SW480 (cell line): ENCODE results near the gene GPR25.

ENCODE experiments used
- DNase-seq: peaks from one replicate; pipeline ENCODE4 v3.0.0-alpha.2; 2016; ENCODE audit warnings: low spot score

Gene GPR25

GRCh38 chr1:200873116-200873670, 412 bp downstream of the GPR25 start:
- DNase-seq = no peak

- no peak for DNase-seq
These were observed 1.1 kb downstream of the GPR25 start for GRCh38 chr1:200873671-200874397.

- DNase-seq = no peak
These were observed 1.9 kb downstream of the GPR25 start for GRCh38 chr1:200874694-200875093.

- no peak for DNase-seq
These were observed 2.6 kb downstream of the GPR25 start for GRCh38 chr1:200875416-200875815.

GRCh38 chr1:200877010-200877409, 4.2 kb downstream of the GPR25 start:
- no peak for DNase-seq

GRCh38 chr1:200877839-200878551, 5.2 kb downstream of the GPR25 start:
- DNase-seq = no peak

- DNase-seq = no peak
These were observed 7.4 kb downstream of the GPR25 start for GRCh38 chr1:200880212-200880611.

- no peak for DNase-seq
These were observed 10.3 kb downstream of the GPR25 start for GRCh38 chr1:200883118-200883517.

GRCh38 chr1:200885623-200886402, 13.0 kb downstream of the GPR25 start:
- DNase-seq = no peak

- no peak for DNase-seq
These were observed 13.8 kb downstream of the GPR25 start for GRCh38 chr1:200886594-200886993.

- no peak for DNase-seq
These were observed 14.3 kb downstream of the GPR25 start for GRCh38 chr1:200887036-200887435.

- DNase-seq = no peak
These were observed 15.1 kb downstream of the GPR25 start for GRCh38 chr1:200887772-200888348.

GRCh38 chr1:200888349-200888838, 15.6 kb downstream of the GPR25 start:
- peak; percentile 78 for DNase-seq

GRCh38 chr1:200889571-200889970, 16.8 kb downstream of the GPR25 start:
- no peak for DNase-seq

GRCh38 chr1:200890027-200890426, 17.2 kb downstream of the GPR25 start:
- no peak for DNase-seq

GRCh38 chr1:200890818-200891773, 18.3 kb downstream of the GPR25 start:
- DNase-seq = peak; percentile 72

- DNase-seq = peak; percentile 55
These were observed 19.0 kb downstream of the GPR25 start for GRCh38 chr1:200891774-200892157.

GRCh38 chr1:200892546-200892945, 19.8 kb downstream of the GPR25 start:
- no peak for DNase-seq

GRCh38 chr1:200892958-200893357, 20.2 kb downstream of the GPR25 start:
- no peak for DNase-seq

GRCh38 chr1:200893411-200893901, 20.7 kb downstream of the GPR25 start:
- peak; percentile 84 for DNase-seq
